Spleen (tissue), 11 donors: Measurements from ENCODE around the gene ATP2B2. TPM values are rescaled to one million over a fixed set of nuclear protein-coding genes. Genes with fewer than 3 reads are reported as not detected.

Experiments used
- DNase-seq: peaks from one replicate; pipeline ENCODE4 v3.0.0-alpha.2; 2020
- H3K27ac ChIP-seq, 8 donors: fragments of 200-600 bp; sonication (generic) in 7 of 8; 1 replicate in 4 of 8; 2 replicates in 4 of 8; pipeline versions ENCODE4 v1.5.0 to v1.8.0; 2016 to 2021; ENCODE audit warnings: inconsistent platforms in 4 of 8, mild to moderate bottlenecking in 4 of 8, moderate library complexity in 1 of 8
- H3K27me3 ChIP-seq, 7 donors: fragments of 200-600 bp; sonication (generic) in 6 of 7; replicated peaks in 1 of 7; 1 replicate in 4 of 7; 2 replicates in 3 of 7; pipeline versions ENCODE4 v1.5.0 to v1.8.0; 2016 to 2021; ENCODE audit warnings: inconsistent platforms in 3 of 7, mild to moderate bottlenecking in 1 of 7
- H3K36me3 ChIP-seq, 6 donors: fragments of 200-600 bp; sonication (generic) in 5 of 6; 1 replicate in 4 of 6; 2 replicates in 2 of 6; pipeline versions ENCODE4 v1.5.0 to v1.8.0; 2016 to 2021; ENCODE audit warnings: inconsistent platforms in 2 of 6
- H3K4me1 ChIP-seq, 6 donors: fragments of 200-600 bp; sonication (generic) in 5 of 6; 1 replicate in 3 of 6; 2 replicates in 3 of 6; pipeline versions ENCODE4 v1.5.0 to v1.8.0; 2016 to 2021; ENCODE audit warnings: inconsistent platforms in 3 of 6
- H3K4me3 ChIP-seq, 8 donors: fragments of 200-600 bp; sonication (generic) in 7 of 8; 1 replicate in 4 of 8; 2 replicates in 4 of 8; pipeline versions ENCODE4 v1.5.0 to v1.8.0; 2016 to 2021; ENCODE audit warnings: inconsistent platforms in 4 of 8, mild to moderate bottlenecking in 4 of 8, moderate library complexity in 2 of 8
- H3K9me3 ChIP-seq, 8 donors: fragments of 200-600 bp; sonication (generic) in 7 of 8; 1 replicate in 4 of 8; 2 replicates in 4 of 8; pipeline versions ENCODE4 v1.5.0 to v1.8.0; 2016 to 2021; ENCODE audit warnings: inconsistent platforms in 4 of 8
- POLR2A ChIP-seq, 3 donors: fragments of 450-650 bp; IDR thresholded peaks; one replicate each; pipeline ENCODE4 v1.5.1; 2017; ENCODE audit warnings: antibody characterized with exemption in 3 of 3, mild to moderate bottlenecking in 1 of 3
- POLR2AphosphoS5 ChIP-seq, 3 donors: sonication (generic); formaldehyde crosslinking; IDR thresholded peaks; one replicate each; pipeline ENCODE4 v1.5.1; 2017; ENCODE audit warnings: antibody characterized with exemption in 3 of 3
- WGBS, 5 donors: extraction: QIAGEN DNeasy Blood & Tissue Kit in 3 of 5; methylation state at CpG; one replicate each; pipeline versions ENCODE4 v1.1.5 to v1.1.7; 2013 to 2018; 5-methylcytosine and 5-hydroxymethylcytosine counted together
- intact Hi-C: fragments of 100-400 bp; cut with DNase I; formaldehyde crosslinking; loops from one replicate; pipeline ENCODE4 v1.15.0; 2023; ENCODE audit warnings: low total_unique reads
- polyA plus RNA-seq, 3 donors: library from polyadenylated mRNA; stranded (reverse); fragments of 200-250 nt; gene quantifications; one replicate each; pipeline ENCODE4 v1.2.1, GENCODE V29; 2013
- total RNA-seq, 7 donors: library from RNA; depleted of rRNA in 3 of 7; stranded (reverse); fragments of >200 nt in 3 of 7; fragmentation: NEBNext Ultra II Directional in 4 of 7; extraction: Animal tissue kit (Norgen Biotek cat#: 25700) in 4 of 7; gene quantifications; one replicate each; pipeline versions ENCODE4 v1.1.0 to v1.2.1, GENCODE V29; 2016 to 2021
- TF ChIP-seq, protein P1 (sequence below), 11 experiments: fragments of 200-600 bp in 7 of 11; fragments of 450-650 bp in 4 of 11; sonication (generic) in 4 of 11; IDR thresholded peaks in 8 of 11; conservative IDR thresholded peaks in 3 of 11; 1 replicate in 7 of 11; 2 replicates in 4 of 11; pipeline versions ENCODE4 v1.4.0 to v1.8.0; 2016 to 2021; ENCODE audit warnings: antibody characterized with exemption in 11 of 11, inconsistent platforms in 4 of 11, mild to moderate bottlenecking in 1 of 11
- donor health status: healthy with polysubstance abuse.
- donor health status: DM: no; HTN: no; CAD: no; lungs with moderate emphysema.
- donor health status: DM: no; HTN: no; CAD: no.
- donor health status: Bipolar disorder and iron deficiency.
- donor health status: healthy.
- donor health status: DM: no; HTN: no; CAD: no.
- donor health status: DM: yes; HTN: yes; CAD: no.

ATP2B2 gene
- total and polyA plus RNA-seq, 10 donors, result 0.02 to 1.5 (median 0.24) TPM; not detected in 2

DNA sequence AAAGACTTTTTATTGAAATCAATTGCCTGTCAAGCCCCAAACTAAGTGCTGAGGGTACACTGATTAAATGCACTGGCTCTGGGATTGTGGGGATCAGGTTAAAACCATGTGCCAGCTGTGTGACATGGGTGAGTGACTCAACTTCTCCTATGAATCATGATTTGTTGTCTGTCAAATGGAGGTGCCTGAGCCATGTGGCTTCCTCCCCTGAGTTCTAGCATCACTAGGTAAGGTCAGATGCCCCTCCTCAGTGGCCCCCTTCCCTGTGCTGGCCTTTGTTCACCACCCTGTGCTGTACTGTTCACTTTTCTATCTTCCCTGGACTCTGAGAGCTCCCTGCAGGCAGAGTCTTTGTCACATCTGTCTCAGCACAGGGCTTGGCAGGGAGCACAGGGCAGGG, 43.6 kb upstream of the ATP2B2 start:
- intact Hi-C loops, result no loop called here
- no peaks in the 10 kb centered on the region for H3K9me3 ChIP-seq
- no peak for DNase-seq

DNA sequence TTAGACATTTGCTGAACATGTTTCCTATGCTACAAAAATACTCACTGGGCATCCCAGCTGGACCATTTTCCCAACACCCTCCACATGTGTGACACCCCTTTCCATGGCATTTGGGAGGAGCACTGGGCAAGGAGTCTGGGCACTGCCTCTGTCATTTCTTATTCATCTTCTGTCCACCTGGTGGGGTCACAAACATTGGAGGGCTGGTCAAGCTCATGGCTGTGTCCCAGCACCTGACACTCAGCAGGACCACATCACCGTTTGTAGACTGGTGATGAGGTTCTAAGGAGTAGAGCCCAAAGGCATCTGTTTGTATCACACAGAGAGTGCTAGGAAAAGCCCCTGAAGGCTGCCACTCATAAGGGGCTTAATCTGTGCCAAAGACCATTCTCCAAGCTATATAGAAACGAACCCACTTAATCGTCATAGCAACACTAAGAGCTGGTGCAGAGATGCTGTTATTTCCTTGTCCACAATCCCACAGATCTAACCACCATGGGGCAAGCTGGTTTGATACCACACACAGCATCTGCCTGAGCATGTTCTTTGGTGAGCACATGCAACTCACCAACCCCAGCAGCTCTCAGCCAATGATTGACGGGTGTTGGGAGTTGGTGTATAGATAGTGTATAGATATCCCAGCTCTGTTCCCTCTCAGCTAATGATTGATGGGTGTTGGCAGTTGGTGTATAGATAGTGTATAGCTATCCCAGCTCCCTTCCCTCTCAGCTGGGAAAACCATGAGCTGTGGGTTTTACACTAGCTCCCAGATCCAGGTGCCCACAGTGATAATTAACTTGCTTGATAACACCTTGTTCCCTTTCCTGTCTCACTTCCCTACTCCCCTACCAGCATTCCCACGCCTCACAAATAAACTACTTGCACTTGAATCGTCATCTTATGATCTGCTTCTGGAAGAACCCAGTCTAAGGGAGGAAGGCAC, 42.7 kb upstream of the ATP2B2 start:
- WGBS, 5 donors, result 58 to 74% (median 61%) methylated on average over 6 of the region's 6 CpGs
- TF ChIP-seq, protein P1, sequence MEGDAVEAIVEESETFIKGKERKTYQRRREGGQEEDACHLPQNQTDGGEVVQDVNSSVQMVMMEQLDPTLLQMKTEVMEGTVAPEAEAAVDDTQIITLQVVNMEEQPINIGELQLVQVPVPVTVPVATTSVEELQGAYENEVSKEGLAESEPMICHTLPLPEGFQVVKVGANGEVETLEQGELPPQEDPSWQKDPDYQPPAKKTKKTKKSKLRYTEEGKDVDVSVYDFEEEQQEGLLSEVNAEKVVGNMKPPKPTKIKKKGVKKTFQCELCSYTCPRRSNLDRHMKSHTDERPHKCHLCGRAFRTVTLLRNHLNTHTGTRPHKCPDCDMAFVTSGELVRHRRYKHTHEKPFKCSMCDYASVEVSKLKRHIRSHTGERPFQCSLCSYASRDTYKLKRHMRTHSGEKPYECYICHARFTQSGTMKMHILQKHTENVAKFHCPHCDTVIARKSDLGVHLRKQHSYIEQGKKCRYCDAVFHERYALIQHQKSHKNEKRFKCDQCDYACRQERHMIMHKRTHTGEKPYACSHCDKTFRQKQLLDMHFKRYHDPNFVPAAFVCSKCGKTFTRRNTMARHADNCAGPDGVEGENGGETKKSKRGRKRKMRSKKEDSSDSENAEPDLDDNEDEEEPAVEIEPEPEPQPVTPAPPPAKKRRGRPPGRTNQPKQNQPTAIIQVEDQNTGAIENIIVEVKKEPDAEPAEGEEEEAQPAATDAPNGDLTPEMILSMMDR (IDR thresholded peaks at IDR 0.05 in 8 of 11, conservative IDR thresholded peaks at IDR 0.05 in 3 of 11), result no peak
- no peak for TF ChIP-seq POLR2A (IDR thresholded peaks at IDR 0.05)
- TF ChIP-seq POLR2AphosphoS5 (IDR thresholded peaks at IDR 0.05), result no peak
- H3K27me3 ChIP-seq, result peaks cover 0 to 16% (median 0%) of the 10 kb centered on the region in 7 donors

More for the DNA sequence above, 43.6 kb upstream of the ATP2B2 start:
- Histone ChIP-seq H3K27ac (no peak overlapping the region), H3K4me1 (peaks cover 0 to 18% (median 12%) of the 10 kb centered on the region in 6 donors), H3K36me3 (no peaks in the 10 kb centered on the region), H3K4me3 (no peak overlapping the region), H3K27me3 (peaks cover 0 to 16% (median 0%) of the 10 kb centered on the region in 7 donors)
- no peak for TF ChIP-seq POLR2A (IDR thresholded peaks at IDR 0.05)
- TF ChIP-seq, protein P1 (IDR thresholded peaks at IDR 0.05 in 8 of 11, conservative IDR thresholded peaks at IDR 0.05 in 3 of 11), result no peak
- TF ChIP-seq POLR2AphosphoS5 (IDR thresholded peaks at IDR 0.05), result no peak

DNA sequence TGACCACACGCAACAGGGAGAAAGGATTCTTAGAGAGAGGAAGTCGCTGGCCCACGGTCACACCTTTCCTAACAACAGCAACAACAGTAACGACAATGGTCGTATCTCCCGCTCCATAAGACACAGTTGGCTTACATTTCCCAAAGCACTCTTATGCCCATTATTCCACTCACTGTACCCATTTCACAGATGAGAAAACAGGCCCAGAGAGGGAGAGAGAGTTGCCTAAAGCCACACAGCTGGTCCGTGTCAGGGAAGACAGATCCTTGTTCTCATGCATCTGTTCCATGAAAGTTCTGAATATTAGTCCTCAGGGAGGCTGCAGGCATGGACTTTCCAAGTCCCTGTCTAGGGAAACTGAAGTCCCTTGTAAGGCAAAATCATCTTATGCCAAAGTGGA, 42.0 kb upstream of the ATP2B2 start:
- peaks cover 0 to 16% (median 0%) of the 10 kb centered on the region in 7 donors for H3K27me3 ChIP-seq
- TF ChIP-seq, protein P1 (IDR thresholded peaks at IDR 0.05 in 8 of 11, conservative IDR thresholded peaks at IDR 0.05 in 3 of 11), result no peak
- TF ChIP-seq POLR2AphosphoS5 (IDR thresholded peaks at IDR 0.05) (no peak), POLR2A (IDR thresholded peaks at IDR 0.05) (no peak)
- H3K9me3 ChIP-seq, result peaks cover 0 to 10% (median 9%) of the 10 kb centered on the region in 8 donors
- no peaks in the 10 kb centered on the region for H3K36me3 ChIP-seq
- 79 to 92% (median 83%) methylated on average over 7 of the region's 7 CpGs for WGBS, 5 donors
- no peak overlapping the region for H3K4me3 ChIP-seq
- no peak for DNase-seq
- intact Hi-C loops, result no loop called here
- no peak overlapping the region for H3K27ac ChIP-seq
- peaks cover 0 to 15% (median 10%) of the 10 kb centered on the region in 6 donors for H3K4me1 ChIP-seq

More for the DNA sequence above, 42.7 kb upstream of the ATP2B2 start:
- peaks cover 0 to 18% (median 12%) of the 10 kb centered on the region in 6 donors for H3K4me1 ChIP-seq
- H3K4me3 ChIP-seq, result no peak overlapping the region
- DNase-seq, result no peak
- no peak overlapping the region for H3K27ac ChIP-seq
- no peaks in the 10 kb centered on the region for H3K36me3 ChIP-seq
- H3K9me3 ChIP-seq, result peaks cover 0 to 3% (median 2%) of the 10 kb centered on the region in 8 donors
- intact Hi-C loops, result no loop called here

DNA sequence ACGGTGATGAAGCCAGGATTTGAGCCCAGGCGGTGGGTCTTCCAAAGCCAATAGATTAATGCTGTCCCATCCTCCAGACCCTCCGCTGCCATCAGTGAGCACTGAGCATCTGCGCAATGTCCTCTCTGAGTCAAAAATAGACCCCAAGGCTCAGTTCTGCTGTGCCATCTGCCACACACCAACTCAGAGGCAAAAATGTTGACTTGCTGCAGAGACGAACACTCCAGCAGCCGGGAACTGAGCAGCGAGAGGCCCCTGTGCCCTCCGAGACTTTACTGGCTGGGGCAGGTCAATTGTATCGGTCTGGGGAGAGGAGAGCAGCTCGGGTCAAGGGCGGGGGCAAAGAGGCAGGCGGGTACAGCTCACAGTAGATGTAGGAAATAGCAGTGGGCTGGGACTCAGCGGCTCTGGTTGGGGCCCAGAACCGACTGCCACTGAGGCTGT, 41.5 kb upstream of the ATP2B2 start:
- Histone ChIP-seq H3K36me3 (no peaks in the 10 kb centered on the region), H3K27ac (no peak overlapping the region), H3K4me3 (no peak overlapping the region), H3K9me3 (peaks cover 0 to 16% (median 15%) of the 10 kb centered on the region in 8 donors), H3K27me3 (peaks cover 0 to 16% (median 0%) of the 10 kb centered on the region in 7 donors), H3K4me1 (peaks cover 0 to 9% (median 4%) of the 10 kb centered on the region in 6 donors)
- intact Hi-C loops, result no loop called here
- TF ChIP-seq POLR2A (IDR thresholded peaks at IDR 0.05) (no peak), POLR2AphosphoS5 (IDR thresholded peaks at IDR 0.05) (no peak)
- TF ChIP-seq, protein P1 (IDR thresholded peaks at IDR 0.05 in 8 of 11, conservative IDR thresholded peaks at IDR 0.05 in 3 of 11), result no peak
- 73 to 90% (median 87%) methylated on average over 13 to 14 of the region's 14 CpGs for WGBS, 5 donors
- DNase-seq, result no peak
